Brain microvascular endothelial cell (primary cell): ENCODE data around the gene CDC25C.

Experiments used
- DNase-seq: peaks from one replicate; pipeline ENCODE4 v3.0.0-alpha.2; 2020
- H3K27ac ChIP-seq: fragments of 250-450 bp; sonication (Bioruptor Pico); 2 replicates; pipeline ENCODE4 v1.5.1; 2020; ENCODE audit warnings: mild to moderate bottlenecking, moderate library complexity
- H3K27me3 ChIP-seq: fragments of 250-450 bp; sonication (Bioruptor Pico); replicated peaks from 2 replicates; pipeline ENCODE4 v1.5.1; 2020; ENCODE audit warnings: mild to moderate bottlenecking
- H3K36me3 ChIP-seq: fragments of 250-450 bp; sonication (Bioruptor Pico); replicated peaks from 2 replicates; pipeline ENCODE4 v1.5.1; 2020; ENCODE audit warnings: mild to moderate bottlenecking
- H3K4me3 ChIP-seq: 2 replicates; pipeline ENCODE4 v1.5.1; 2011; ENCODE audit warnings: low read depth, mild to moderate bottlenecking, control low read depth, low read length, moderate library complexity
- CTCF ChIP-seq: IDR thresholded peaks from 2 replicates; pipeline ENCODE4 v1.5.1; 2011; ENCODE audit warnings: low read depth, mild to moderate bottlenecking, moderate library complexity, low read length, control low read depth, inconsistent platforms; ENCODE audit errors: missing control alignments
- in situ Hi-C: cut with HindIII; loops from 2 replicates; pipeline ENCODE4 v1.10.0; 2017; ENCODE audit warnings: low sequenced_read_pairs, low pct_ligation_motif_present

The CDC25C gene

GRCh38 chr5:138344887-138345622 lies 13.5 kb upstream of the CDC25C start:
- TF ChIP-seq CTCF, result no peak
- in situ Hi-C loops, result no loop called here
- DNase-seq, result no peak
- Histone ChIP-seq H3K27ac (no peak overlapping the region), H3K4me3 (no peak overlapping the region), H3K27me3 (no peaks in the 10 kb centered on the region), H3K36me3 (peaks cover 62% of the 10 kb centered on the region)

GRCh38 chr5:138340008-138340407 lies 8.4 kb upstream of the CDC25C start:
- no peak for TF ChIP-seq CTCF
- H3K27me3 ChIP-seq, result no peaks in the 10 kb centered on the region
- no peak for DNase-seq
- no peak overlapping the region for H3K4me3 ChIP-seq
- no peak overlapping the region for H3K27ac ChIP-seq
- in situ Hi-C loops, result no loop called here
- peaks cover 19% of the 10 kb centered on the region for H3K36me3 ChIP-seq

GRCh38 chr5:138339464-138339863 lies 7.9 kb upstream of the CDC25C start:
- Histone ChIP-seq H3K27me3 (no peaks in the 10 kb centered on the region), H3K4me3 (peak overlapping the region; percentile 83), H3K27ac (no peak overlapping the region), H3K36me3 (peaks cover 15% of the 10 kb centered on the region)
- in situ Hi-C loops, result no loop called here
- TF ChIP-seq CTCF, result no peak
- no peak for DNase-seq

GRCh38 chr5:138339091-138339456 lies 7.5 kb upstream of the CDC25C start:
- in situ Hi-C loops, result no loop called here
- no peak overlapping the region for H3K27ac ChIP-seq
- TF ChIP-seq CTCF, result no peak
- H3K27me3 ChIP-seq, result no peaks in the 10 kb centered on the region
- peak overlapping the region; percentile 83 for H3K4me3 ChIP-seq
- peaks cover 11% of the 10 kb centered on the region for H3K36me3 ChIP-seq
- no peak for DNase-seq

- peak overlapping the region; percentile 99 for H3K27ac ChIP-seq
- in situ Hi-C loops, result no loop called here
- peaks cover 10% of the 10 kb centered on the region for H3K36me3 ChIP-seq
- DNase-seq, result no peak
- H3K27me3 ChIP-seq, result no peaks in the 10 kb centered on the region
- TF ChIP-seq CTCF, result no peak
- H3K4me3 ChIP-seq, result peak overlapping the region; percentile 83
Observed at GRCh38 chr5:138338411-138339090, 6.9 kb upstream of the CDC25C start.
